IMR-90 (cell line): ENCODE data around the gene SCYGR5.

ENCODE experiments used
- BHLHE40 ChIP-seq: fragments of 150-350 bp; IDR thresholded peaks from 2 replicates; pipeline ENCODE4 v1.6.1; 2016; ENCODE audit warnings: mild to moderate bottlenecking, low read depth, low read length
- CEBPB ChIP-seq: IDR thresholded peaks from 2 replicates; pipeline ENCODE4 v1.6.1; 2012; ENCODE audit warnings: low read depth, low read length, improper control_type of control experiment
- CHD1 ChIP-seq: IDR thresholded peaks from 2 replicates; pipeline ENCODE4 v1.6.1; 2012; ENCODE audit warnings: low read depth, low read length, improper control_type of control experiment
- CTCF ChIP-seq: conservative IDR thresholded peaks from 2 replicates; pipeline ENCODE4 v1.5.1; 2012; ENCODE audit warnings: mild to moderate bottlenecking, low read depth, low read length, improper control_type of control experiment
- ELK1 ChIP-seq: fragments of 150-350 bp; IDR thresholded peaks from 2 replicates; pipeline ENCODE4 v1.6.1; 2016; ENCODE audit warnings: low read depth, mild to moderate bottlenecking, low read length, moderate library complexity, borderline replicate concordance
- FOS ChIP-seq: fragments of 150-350 bp; IDR thresholded peaks from 2 replicates; pipeline ENCODE4 v1.6.1; 2016; ENCODE audit warnings: low read depth, low read length
- MAZ ChIP-seq: IDR thresholded peaks from 2 replicates; pipeline ENCODE4 v1.6.1; 2012; ENCODE audit warnings: low read depth, mild to moderate bottlenecking, low read length, improper control_type of control experiment, moderate library complexity, borderline replicate concordance
- MXI1 ChIP-seq: IDR thresholded peaks from 2 replicates; pipeline ENCODE4 v1.6.1; 2012; ENCODE audit warnings: low read depth, mild to moderate bottlenecking, low read length, moderate library complexity, borderline replicate concordance
- POLR2A ChIP-seq: IDR thresholded peaks from 2 replicates; pipeline ENCODE4 v1.6.1; 2012; ENCODE audit warnings: mild to moderate bottlenecking, low read depth, low read length
- RAD21 ChIP-seq: IDR thresholded peaks from 2 replicates; pipeline ENCODE4 v1.6.1; 2012; ENCODE audit warnings: low read length, improper control_type of control experiment
- RCOR1 ChIP-seq: IDR thresholded peaks from 2 replicates; pipeline ENCODE4 v1.6.1; 2012; ENCODE audit warnings: mild to moderate bottlenecking, low read length, improper control_type of control experiment; ENCODE audit not compliant: insufficient replicate concordance
- RFX5 ChIP-seq: IDR thresholded peaks from 2 replicates; pipeline ENCODE4 v1.8.0; 2012; ENCODE audit warnings: low read depth, mild to moderate bottlenecking, low read length, moderate library complexity
- SMC3 ChIP-seq: fragments of 150-350 bp; IDR thresholded peaks from 2 replicates; pipeline ENCODE4 v1.6.1; 2016; ENCODE audit warnings: low read depth, mild to moderate bottlenecking, antibody characterized with exemption, low read length, moderate library complexity
- USF2 ChIP-seq: fragments of 150-350 bp; IDR thresholded peaks from 2 replicates; pipeline ENCODE4 v1.6.1; 2017; ENCODE audit warnings: mild to moderate bottlenecking, antibody characterized with exemption, low read length, low read depth

GRCh38 chr2:227674485-227674884 is 7.9 kb downstream of the SCYGR5 start:
- TF ChIP-seq CHD1 (no peak), USF2 (no peak), MXI1 (no peak), RAD21 (no peak), CTCF (no peak), SMC3 (no peak), RCOR1 (no peak), POLR2A (no peak), BHLHE40 (no peak), FOS (no peak), RFX5 (no peak), ELK1 (no peak), CEBPB (no peak), MAZ (no peak)
